CD4-positive, alpha-beta T cell (primary cell): ENCODE measurements around the gene ASB18. TPM values are rescaled to one million over a fixed set of nuclear protein-coding genes. Genes with fewer than 3 reads are reported as not detected.

ENCODE experiments used
- ATAC-seq: fragments of 200-7000 bp; cut with Tn5 transposase; one replicate; pipeline ENCODE4 v1.10.0; 2022; ENCODE audit warnings: mild to moderate bottlenecking; ENCODE audit not compliant: poor library complexity
- CTCF ChIA-PET: fragments of 350-600 bp; sonication (Branson Sonifier 250); formaldehyde crosslinking; loops from one replicate; lab custom pipeline; 2021; ENCODE audit warnings: antibody characterized with exemption, inconsistent platforms; lab: Charles Lee
- POLR2A ChIA-PET: fragments of 350-600 bp; sonication (Branson Sonifier 250); formaldehyde crosslinking; loops from one replicate; lab custom pipeline; 2021; ENCODE audit warnings: antibody characterized with exemption, inconsistent platforms; lab: Charles Lee
- DNase-seq, 14 experiments: peaks; one replicate each; pipeline ENCODE4 v3.0.0-alpha.2; 2013 to 2020; ENCODE audit warnings: mixed read lengths in 2 of 14
- H3K27ac ChIP-seq, 2 donors: one replicate each; pipeline versions ENCODE4 v1.5.1 to v1.7.0; 2013; ENCODE audit warnings: low read length in 2 of 2, low read depth in 1 of 2, mild to moderate bottlenecking in 1 of 2
- H3K27me3 ChIP-seq, 2 experiments: 1 replicate in 1 of 2; 2 replicates in 1 of 2; pipeline versions ENCODE4 v1.6.1 to v1.7.0; 2013; ENCODE audit warnings: low read length in 2 of 2, control low read depth in 1 of 2, mild to moderate bottlenecking in 1 of 2, moderate library complexity in 1 of 2; ENCODE audit not compliant: insufficient read depth in 2 of 2, control insufficient read depth in 1 of 2
- H3K36me3 ChIP-seq: one replicate; pipeline ENCODE4 v1.6.1; 2013; ENCODE audit warnings: low read length, control low read depth; ENCODE audit not compliant: insufficient read depth
- H3K4me1 ChIP-seq: one replicate; pipeline ENCODE4 v1.6.1; 2013; ENCODE audit warnings: low read length, control low read depth; ENCODE audit not compliant: insufficient read depth
- H3K4me3 ChIP-seq: one replicate; pipeline ENCODE4 v1.5.1; 2013; ENCODE audit warnings: mild to moderate bottlenecking, low read length, moderate library complexity
- H3K9me3 ChIP-seq, 2 experiments: 1 replicate in 1 of 2; 2 replicates in 1 of 2; pipeline versions ENCODE4 v1.6.1 to v1.7.0; 2013; ENCODE audit warnings: low read length in 2 of 2, mild to moderate bottlenecking in 2 of 2, control low read depth in 1 of 2, moderate library complexity in 1 of 2; ENCODE audit not compliant: control insufficient read depth in 1 of 2, insufficient read depth in 1 of 2
- H3K27ac Mint-ChIP-seq: one replicate; pipeline ENCODE4 v1.8.0; 2020; ENCODE audit warnings: mixed read lengths
- H3K27me3 Mint-ChIP-seq: one replicate; pipeline ENCODE4 v1.8.0; 2021; ENCODE audit warnings: mixed read lengths
- H3K36me3 Mint-ChIP-seq: one replicate; pipeline ENCODE4 v1.8.0; 2021; ENCODE audit warnings: low read depth, mixed read lengths
- H3K4me1 Mint-ChIP-seq: one replicate; pipeline ENCODE4 v1.8.0; 2021; ENCODE audit warnings: low read depth, mixed read lengths
- H3K4me3 Mint-ChIP-seq: one replicate; pipeline ENCODE4 v1.8.0; 2020; ENCODE audit warnings: mild to moderate bottlenecking, mixed read lengths
- H3K9me3 Mint-ChIP-seq: one replicate; pipeline ENCODE4 v1.8.0; 2020; ENCODE audit warnings: mixed read lengths
- CTCF ChIP-seq: fragments of 200-600 bp; IDR thresholded peaks from one replicate; pipeline ENCODE4 v1.8.0; 2022; ENCODE audit warnings: antibody characterized with exemption, mild to moderate bottlenecking
- intact Hi-C, 2 experiments: fragments of 100-400 bp; cut with DNase I in 1 of 2; cut with micrococcal nuclease in 1 of 2; formaldehyde crosslinking; loops; one replicate each; pipeline versions ENCODE4 v1.15.1 to v1.9.0; 2023 to 2025; cut with DNase I, micrococcal nuclease
- total RNA-seq, 174 experiments: library from RNA in 2 of 174; stranded (reverse) in 2 of 174; gene quantifications; one replicate each; pipeline ENCODE4 v1.2.3 and lab custom pipeline; 2021 to 2026

Gene ASB18
- total RNA-seq, 2 experiments from 2014 or later, result not detected

GRCh38 chr2:236261452-236261851 is 2.8 kb downstream of the ASB18 start:
- peaks cover 0 to 19% of the 10 kb centered on the region in 2 experiments for H3K27me3 ChIP-seq

GRCh38 chr2:236259371-236259770 is 4.8 kb downstream of the ASB18 start:
- Histone ChIP-seq H3K4me1 (no peaks in the 10 kb centered on the region), H3K27ac (no peak overlapping the region), H3K36me3 (no peaks in the 10 kb centered on the region), H3K27me3 (peaks cover 0 to 19% of the 10 kb centered on the region in 2 experiments), H3K4me3 (no peak overlapping the region), H3K9me3 (peaks cover 0 to 11% of the 10 kb centered on the region in 2 experiments)
- H3K4me3 Mint-ChIP-seq, result no peak overlapping the region
- no peaks in the 10 kb centered on the region for H3K36me3 Mint-ChIP-seq
- ATAC-seq, result no peak
- CTCF ChIA-PET, result no interaction called here
- no peak for DNase-seq
- H3K27ac Mint-ChIP-seq, result no peak overlapping the region
- peaks cover 2% of the 10 kb centered on the region for H3K9me3 Mint-ChIP-seq
- no peaks in the 10 kb centered on the region for H3K4me1 Mint-ChIP-seq
- POLR2A ChIA-PET, result no interaction called here
- no peak for TF ChIP-seq CTCF
- peaks cover 64% of the 10 kb centered on the region for H3K27me3 Mint-ChIP-seq
- intact Hi-C loops, result no loop called here

More at GRCh38 chr2:236261452-236261851, 2.8 kb downstream of the ASB18 start:
- Mint-ChIP-seq H3K4me1 (no peaks in the 10 kb centered on the region), H3K27me3 (peaks cover 67% of the 10 kb centered on the region), H3K4me3 (no peak overlapping the region), H3K27ac (no peak overlapping the region), H3K36me3 (no peaks in the 10 kb centered on the region), H3K9me3 (peaks cover 2% of the 10 kb centered on the region)
- DNase-seq, result no peak
- H3K9me3 ChIP-seq, result peaks cover 0 to 14% of the 10 kb centered on the region in 2 experiments
- H3K4me3 ChIP-seq, result no peak overlapping the region
- H3K27ac ChIP-seq, result no peak overlapping the region
- intact Hi-C loops, result no loop called here
- POLR2A ChIA-PET, result no interaction called here
- no peaks in the 10 kb centered on the region for H3K4me1 ChIP-seq
- no peak for TF ChIP-seq CTCF
- CTCF ChIA-PET, result no interaction called here
- no peak for ATAC-seq
- no peaks in the 10 kb centered on the region for H3K36me3 ChIP-seq

- H3K36me3 Mint-ChIP-seq, result no peaks in the 10 kb centered on the region
- ATAC-seq, result no peak
- H3K9me3 ChIP-seq, result peaks cover 0 to 6% of the 10 kb centered on the region in 2 experiments
- intact Hi-C loops, result no loop called here
- no peak overlapping the region for H3K27ac Mint-ChIP-seq
- H3K4me3 ChIP-seq, result no peak overlapping the region
- peaks cover 0 to 17% of the 10 kb centered on the region in 2 experiments for H3K27me3 ChIP-seq
- no peak overlapping the region for H3K4me3 Mint-ChIP-seq
- ChIA-PET CTCF (no interaction called here), POLR2A (no interaction called here)
- H3K9me3 Mint-ChIP-seq, result no peaks in the 10 kb centered on the region
- TF ChIP-seq CTCF, result no peak
- no peak for DNase-seq
- no peak overlapping the region for H3K27ac ChIP-seq
- no peaks in the 10 kb centered on the region for H3K36me3 ChIP-seq
- H3K4me1 ChIP-seq, result no peaks in the 10 kb centered on the region
- no peaks in the 10 kb centered on the region for H3K4me1 Mint-ChIP-seq
- peaks cover 53% of the 10 kb centered on the region for H3K27me3 Mint-ChIP-seq
Observed at GRCh38 chr2:236257575-236257974, 6.6 kb downstream of the ASB18 start.
